NCI-H460 (cell line): ENCODE measurements around the gene TARP.
"Not testable (repeated sequence)": the region's sequence is repeated elsewhere in the genome, so short reads cannot be mapped to it uniquely, and the experiment has no call there.

Experiments
- DNase-seq: peaks from one replicate; pipeline ENCODE4 v3.0.0-alpha.2; 2016; ENCODE audit warnings: low read depth; ENCODE audit errors: extremely low read depth

Gene TARP

DNA sequence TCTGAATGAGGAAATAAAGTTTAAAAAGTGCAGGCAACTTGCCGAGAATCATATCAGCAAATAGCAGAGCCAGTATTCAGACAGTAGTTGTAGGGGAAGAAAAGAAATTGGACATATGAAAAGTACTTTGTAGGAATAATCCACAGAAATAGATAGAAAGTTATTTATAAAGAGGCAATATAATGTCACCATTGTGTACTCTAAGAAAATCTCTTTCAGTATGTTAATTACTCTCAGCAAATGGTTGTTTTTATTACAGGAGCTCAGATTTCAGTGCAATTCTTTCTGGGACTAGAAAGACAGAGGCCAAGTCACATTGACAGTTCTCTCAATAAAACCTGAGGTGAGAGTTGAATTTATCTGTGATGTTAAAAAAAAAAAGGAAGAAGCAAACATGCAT is 10.2 kb downstream of the TARP start:
- DNase-seq: not testable (repeated sequence)

GRCh38 chr7:38262545-38262944 is 10.9 kb downstream of the TARP start:
- DNase-seq: no peak

DNA sequence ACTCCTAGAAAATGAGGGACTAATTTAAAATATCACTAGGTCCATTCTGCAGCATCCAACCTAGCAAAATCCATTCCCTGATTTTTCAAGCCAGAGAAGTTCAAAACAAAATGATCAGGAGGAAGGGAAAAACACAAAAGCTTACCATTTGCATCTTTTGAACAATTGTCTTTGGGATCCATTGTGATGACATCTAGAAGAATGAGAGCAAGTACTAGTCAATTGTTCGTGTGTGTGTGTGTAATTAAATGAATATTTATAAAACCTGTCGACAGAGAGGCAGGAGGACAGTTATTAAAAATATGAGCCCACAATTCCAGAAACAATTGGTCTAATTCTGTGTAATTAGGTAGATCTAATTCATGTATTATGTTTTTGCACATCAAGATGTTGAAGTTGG is 11.4 kb downstream of the TARP start:
- DNase-seq: not testable (repeated sequence)

- DNase-seq: not testable (repeated sequence)
These were observed 11.8 kb downstream of the TARP start for GRCh38 chr7:38261601-38262000.

GRCh38 chr7:38259157-38259556 is 14.3 kb downstream of the TARP start:
- not testable (repeated sequence) for DNase-seq

DNA sequence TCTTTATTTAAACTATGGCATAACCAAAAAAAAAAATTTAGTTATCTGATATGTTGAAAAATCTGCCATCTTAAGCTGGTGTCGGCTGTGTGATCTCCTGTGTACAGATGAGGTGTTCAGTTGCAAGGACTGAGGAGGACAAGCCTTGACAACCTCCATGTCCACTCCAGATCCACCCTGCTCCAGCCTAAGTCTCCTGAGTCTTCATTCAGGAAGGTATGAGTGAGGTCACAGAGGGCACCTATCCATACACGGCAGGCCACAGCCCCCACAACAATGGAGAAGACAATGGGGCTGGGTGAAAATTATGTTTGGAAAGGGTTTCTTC is 16.1 kb downstream of the TARP start:
- no peak for DNase-seq

DNA sequence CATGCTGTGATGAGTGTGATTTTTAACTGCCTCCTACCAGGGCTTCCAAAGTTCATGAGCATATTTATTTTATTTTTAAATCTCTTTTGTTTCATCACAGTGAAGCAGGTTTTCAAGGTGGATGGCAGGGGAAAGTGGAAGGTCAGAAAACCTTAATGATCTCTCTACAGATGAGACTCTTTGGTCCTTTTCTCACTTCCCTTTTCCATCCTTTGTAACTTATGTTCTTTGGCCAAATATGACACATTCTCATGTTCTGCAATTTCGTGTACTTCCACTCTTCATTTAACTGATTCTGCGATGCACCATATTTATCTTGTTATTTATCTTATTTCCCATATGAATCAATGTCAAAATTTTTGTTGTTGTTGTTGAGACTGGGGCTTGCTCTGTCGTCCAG is 23.6 kb downstream of the TARP start:
- DNase-seq: not testable (repeated sequence)

DNA sequence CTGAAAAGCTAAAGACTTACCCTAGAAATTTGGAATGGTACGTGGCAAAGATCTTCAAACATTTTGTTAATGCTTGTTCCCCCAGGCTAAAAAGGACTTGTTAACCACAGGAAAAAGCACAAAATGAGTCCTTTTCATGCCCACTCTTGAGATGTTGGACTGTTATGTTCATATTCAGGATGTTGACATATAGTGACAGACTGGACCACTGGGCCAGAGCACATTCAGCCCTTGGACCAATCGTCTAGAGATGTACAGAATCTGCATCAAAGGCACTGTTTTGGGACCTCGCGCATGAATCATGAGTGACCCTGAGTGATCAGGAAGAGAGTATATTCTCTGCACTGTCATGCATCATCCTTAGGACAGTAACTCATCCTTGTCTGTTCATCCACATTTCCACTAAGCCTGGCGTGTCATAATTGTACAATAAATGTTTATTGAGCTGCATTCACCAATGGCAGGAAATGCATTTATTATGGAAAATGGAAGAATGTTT is 25.3 kb downstream of the TARP start:
- no peak for DNase-seq

GRCh38 chr7:38245409-38245977 is 27.9 kb downstream of the TARP start:
- no peak for DNase-seq

DNA sequence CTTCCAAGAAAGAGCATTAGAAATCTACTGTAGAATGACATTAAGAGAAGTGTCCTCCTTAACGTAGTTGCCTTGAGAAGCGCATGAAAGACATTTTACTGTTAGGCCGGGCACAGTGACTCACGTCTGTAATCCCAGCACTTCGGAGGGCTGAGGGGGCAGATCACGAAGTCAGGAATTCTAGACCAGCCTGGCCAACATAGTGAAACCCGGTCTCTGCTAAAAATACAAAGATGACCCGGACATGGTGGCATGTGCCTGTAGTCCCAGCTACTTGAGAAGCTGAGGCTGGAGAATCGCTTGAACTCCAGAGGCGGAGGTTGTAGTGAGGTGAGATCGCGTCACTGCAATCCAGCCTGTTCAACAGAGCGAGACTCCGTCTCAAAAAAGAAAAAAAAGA is 28.9 kb downstream of the TARP start:
- no peak for DNase-seq

- DNase-seq: not testable (repeated sequence)
These were observed 30.1 kb downstream of the TARP start for GRCh38 chr7:38243345-38243744.

GRCh38 chr7:38242814-38243213 is 30.6 kb downstream of the TARP start:
- DNase-seq: no peak

GRCh38 chr7:38241071-38241470 is 32.4 kb downstream of the TARP start:
- no peak for DNase-seq

GRCh38 chr7:38239129-38239528 is 34.3 kb downstream of the TARP start:
- DNase-seq: not testable (repeated sequence)

DNA sequence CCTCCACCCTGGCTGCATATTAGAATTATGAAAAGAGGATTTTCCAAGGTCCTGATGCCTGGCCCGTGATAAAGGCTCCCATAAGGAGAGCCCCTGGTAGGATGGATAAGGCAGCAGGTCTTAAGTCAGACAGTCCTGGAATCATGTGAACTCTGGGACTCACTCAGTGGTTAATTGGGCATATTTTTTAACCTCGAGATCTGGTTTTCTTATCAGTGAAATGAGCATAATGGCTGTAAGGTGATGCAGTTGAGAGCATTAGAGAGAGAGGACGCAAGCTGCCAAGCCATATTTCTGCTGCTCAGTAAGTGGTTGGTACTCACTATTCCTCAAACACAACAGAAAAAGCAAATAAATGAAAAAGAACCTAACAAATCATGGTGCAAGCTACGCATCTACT is 37.8 kb downstream of the TARP start:
- DNase-seq: no peak

GRCh38 chr7:38234759-38235158 is 38.7 kb downstream of the TARP start:
- not testable (repeated sequence) for DNase-seq

- DNase-seq: no peak
These were observed 40.7 kb downstream of the TARP start for GRCh38 chr7:38232502-38233366.

GRCh38 chr7:38229884-38230642 is 43.4 kb downstream of the TARP start:
- DNase-seq: no peak

DNA sequence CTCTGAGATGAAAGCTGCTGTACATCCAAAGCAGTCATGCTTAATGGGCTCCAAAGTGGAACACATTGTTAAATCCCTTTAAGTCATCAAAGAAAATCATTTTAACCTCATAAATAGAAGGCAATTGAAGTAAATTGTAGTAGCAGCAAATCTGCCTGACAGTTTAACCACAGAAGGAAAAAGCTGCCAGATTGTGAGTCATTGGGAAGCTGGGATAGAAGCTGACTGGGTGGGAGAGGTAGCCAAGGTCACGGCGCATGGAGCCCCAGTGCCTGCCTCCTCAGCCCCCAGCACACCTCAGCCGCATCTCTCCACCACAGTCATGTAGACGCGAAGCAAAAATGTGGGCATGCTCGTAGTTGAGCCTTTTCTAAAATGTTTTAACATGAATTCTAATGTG is 44.0 kb downstream of the TARP start:
- no peak for DNase-seq

GRCh38 chr7:38224392-38224791 is 49.0 kb downstream of the TARP start:
- DNase-seq: peak; percentile 15

DNA sequence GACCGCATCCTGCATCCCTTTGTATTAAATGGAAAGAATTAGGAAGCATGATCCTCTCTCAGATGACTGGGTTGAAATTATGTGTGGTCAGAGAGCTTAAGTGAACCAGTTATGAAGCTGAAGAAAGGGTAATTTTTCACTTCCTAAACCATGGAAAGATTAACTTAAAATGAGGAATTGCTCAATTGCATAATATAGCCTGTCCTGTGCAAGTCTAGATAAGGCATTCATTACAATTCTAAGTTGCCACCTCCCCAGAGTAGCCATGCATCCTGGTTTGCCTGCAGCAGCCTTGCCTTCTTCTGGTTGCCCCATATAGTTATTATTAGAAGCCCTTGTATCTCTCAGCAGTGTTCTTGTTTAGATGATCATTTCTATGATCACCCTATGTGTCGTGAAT is 50.1 kb downstream of the TARP start:
- no peak for DNase-seq
